ENCODE results near the gene CHCHD3. TPM values are rescaled to one million over a fixed set of nuclear protein-coding genes. Genes with fewer than 3 reads are reported as not detected.

The CHCHD3 gene
- total and polyA plus RNA-seq, 3 experiments from 2014 or later = 59.1 to 87.6 (median 86.9) TPM

DNA sequence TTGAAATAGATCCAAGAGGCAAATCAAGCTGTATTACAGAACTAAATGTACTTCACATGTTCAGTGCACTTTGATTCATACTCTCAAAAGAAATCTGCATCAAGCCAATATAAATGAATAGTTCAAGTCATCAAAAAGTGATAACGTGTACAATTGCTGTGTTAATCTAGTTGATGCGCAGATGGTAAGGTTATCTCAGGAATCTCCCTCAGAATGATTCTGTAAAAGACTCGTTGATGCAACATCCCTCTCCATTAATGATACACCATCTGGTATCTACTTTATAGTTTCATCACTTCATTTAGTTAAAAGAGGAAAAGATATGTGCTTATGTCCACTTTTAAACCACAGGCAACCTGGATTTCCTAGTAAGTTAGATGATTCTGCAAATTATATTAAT is 200.6 kb downstream of the CHCHD3 start:
- no peak for DNase-seq
- Histone ChIP-seq H3K4me3 (ENCODE audit: low read length) (no peak overlapping the region), H3K27ac (ENCODE audit: low read depth, low read length) (no peak overlapping the region), H3K27me3 (ENCODE audit: insufficient read depth, low read length, poor library complexity, severe bottlenecking) (no peaks in the 10 kb centered on the region), H3K36me3 (ENCODE audit: insufficient read depth, low read length) (no peaks in the 10 kb centered on the region), H3K9me3 (ENCODE audit: low read length) (no peaks in the 10 kb centered on the region), H3K4me1 (ENCODE audit: insufficient read depth, low read length) (peaks cover 17% of the 10 kb centered on the region)
- H3K9me3 Mint-ChIP-seq = no peaks in the 10 kb centered on the region
- H3K4me3 Mint-ChIP-seq = no peak overlapping the region
- no peaks in the 10 kb centered on the region for H3K27me3 Mint-ChIP-seq
- CTCF ChIA-PET = no interaction called here
- H3K36me3 Mint-ChIP-seq = peaks cover 0 to 16% (median 11%) of the 10 kb centered on the region in 3 donors
- peaks cover 23 to 38% (median 31%) of the 10 kb centered on the region in 3 donors for H3K4me1 Mint-ChIP-seq
- POLR2A ChIA-PET = no interaction called here
- no peak overlapping the region for H3K27ac Mint-ChIP-seq

DNA sequence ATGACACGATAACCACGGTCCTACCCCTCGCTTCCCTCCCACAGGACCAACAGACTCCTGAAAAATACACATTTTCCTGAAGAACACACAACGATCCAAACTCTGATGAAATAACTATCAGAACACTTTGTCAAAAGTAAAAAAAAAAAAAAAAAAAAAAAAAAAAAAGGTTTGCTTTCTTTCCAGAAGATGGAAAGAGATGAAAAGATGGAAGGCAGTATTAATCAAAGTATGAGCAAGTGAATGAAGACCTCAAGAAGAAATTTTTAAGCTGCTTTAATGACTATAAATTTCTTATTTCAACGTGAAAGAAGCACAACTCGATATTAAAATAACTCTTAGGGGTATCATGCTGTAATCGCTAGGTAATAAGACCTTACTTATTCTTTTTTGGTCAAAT is 202.3 kb downstream of the CHCHD3 start:
- no peaks in the 10 kb centered on the region for H3K27me3 Mint-ChIP-seq
- H3K4me1 Mint-ChIP-seq = peaks cover 23 to 36% (median 31%) of the 10 kb centered on the region in 3 donors
- H3K9me3 ChIP-seq (ENCODE audit: low read length) = no peaks in the 10 kb centered on the region
- ChIA-PET CTCF (no interaction called here), POLR2A (no interaction called here)
- H3K27ac ChIP-seq (ENCODE audit: low read depth, low read length) = no peak overlapping the region
- no peak for DNase-seq
- H3K36me3 ChIP-seq (ENCODE audit: insufficient read depth, low read length) = no peaks in the 10 kb centered on the region
- no peak overlapping the region for H3K4me3 ChIP-seq (ENCODE audit: low read length)
- no peak overlapping the region for H3K27ac Mint-ChIP-seq
- H3K36me3 Mint-ChIP-seq = peaks cover under 1 to 11% (median 10%) of the 10 kb centered on the region in 3 donors
- no peak overlapping the region for H3K4me3 Mint-ChIP-seq
- H3K4me1 ChIP-seq (ENCODE audit: insufficient read depth, low read length) = peaks cover 17% of the 10 kb centered on the region
- no peaks in the 10 kb centered on the region for H3K27me3 ChIP-seq (ENCODE audit: insufficient read depth, low read length, poor library complexity, severe bottlenecking)
- H3K9me3 Mint-ChIP-seq = no peaks in the 10 kb centered on the region

DNA sequence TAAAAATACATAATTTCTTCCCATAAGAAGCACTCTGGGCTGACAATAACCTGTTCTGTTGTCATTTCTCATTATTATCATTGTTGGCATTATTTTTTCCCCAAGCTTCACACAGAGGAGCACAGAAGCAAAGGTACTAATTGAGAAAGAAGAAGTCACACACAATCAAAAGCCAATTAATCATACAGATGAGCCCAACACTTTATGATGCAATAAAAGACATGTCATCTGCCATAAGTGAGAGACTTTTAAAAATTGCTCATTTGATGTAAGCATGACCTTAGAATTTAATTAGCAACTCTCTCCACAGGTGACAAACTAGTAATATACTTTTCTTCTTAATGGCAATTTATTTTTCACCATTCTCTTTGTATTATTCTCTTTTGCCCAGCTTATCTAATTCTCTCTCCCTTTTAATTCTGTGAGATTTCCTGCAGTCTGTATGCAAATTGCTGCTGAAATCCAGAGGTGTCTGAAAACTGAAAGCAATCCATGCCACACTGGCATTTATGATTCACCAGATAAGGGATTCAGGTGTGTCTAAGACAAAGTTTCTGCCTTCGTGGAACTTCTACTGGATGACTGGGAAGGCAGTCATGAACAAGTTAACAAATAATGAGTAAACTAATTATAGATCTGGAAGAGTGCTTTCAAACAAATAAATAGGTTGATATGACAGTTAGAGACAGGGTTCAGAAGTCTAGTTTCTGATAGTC is 203.5 kb downstream of the CHCHD3 start:
- DNase-seq = no peak
- CTCF ChIA-PET = interaction anchor here (0.8 kb wide), 1 partner anchor 21 kb away, joined by 3 read pairs; no protein-coding TSS in a partner anchor
- H3K36me3 Mint-ChIP-seq = peaks cover 8 to 11% (median 10%) of the 10 kb centered on the region in 3 donors
- H3K4me3 Mint-ChIP-seq = no peak overlapping the region
- no peak overlapping the region for H3K4me3 ChIP-seq (ENCODE audit: low read length)
- H3K27ac Mint-ChIP-seq = peak overlapping the region in 1 of 8 donors; percentile 26
- POLR2A ChIA-PET = no interaction called here
- H3K27me3 Mint-ChIP-seq = no peaks in the 10 kb centered on the region
- peaks cover 10% of the 10 kb centered on the region for H3K4me1 ChIP-seq (ENCODE audit: insufficient read depth, low read length)
- H3K36me3 ChIP-seq (ENCODE audit: insufficient read depth, low read length) = no peaks in the 10 kb centered on the region
- peaks cover 13 to 23% (median 21%) of the 10 kb centered on the region in 3 donors for H3K4me1 Mint-ChIP-seq
- H3K9me3 Mint-ChIP-seq = no peaks in the 10 kb centered on the region
- H3K27ac ChIP-seq (ENCODE audit: low read depth, low read length) = no peak overlapping the region
- no peaks in the 10 kb centered on the region for H3K27me3 ChIP-seq (ENCODE audit: insufficient read depth, low read length, poor library complexity, severe bottlenecking)
- no peaks in the 10 kb centered on the region for H3K9me3 ChIP-seq (ENCODE audit: low read length)

DNA sequence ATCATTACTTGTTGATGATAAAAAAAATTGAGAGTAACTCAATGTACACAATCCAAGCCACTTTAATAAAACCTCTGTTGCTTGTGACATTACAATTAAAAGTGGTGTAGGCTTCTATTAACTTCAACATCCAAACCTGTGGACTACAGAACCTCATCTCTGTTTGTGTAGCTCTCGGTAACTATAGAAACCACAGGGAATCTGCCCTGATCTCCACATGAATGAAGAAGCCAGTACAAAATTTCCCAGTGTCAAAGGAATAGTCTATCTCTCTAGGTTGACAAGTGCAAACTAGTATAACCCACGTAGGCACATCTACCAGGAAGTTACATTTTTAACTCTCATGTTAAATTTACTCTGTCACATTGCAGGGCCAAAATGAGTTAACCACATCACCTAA is 204.3 kb downstream of the CHCHD3 start:
- H3K9me3 Mint-ChIP-seq = no peaks in the 10 kb centered on the region
- Histone ChIP-seq H3K9me3 (ENCODE audit: low read length) (no peaks in the 10 kb centered on the region), H3K4me1 (ENCODE audit: insufficient read depth, low read length) (peaks cover 2% of the 10 kb centered on the region), H3K4me3 (ENCODE audit: low read length) (no peak overlapping the region), H3K36me3 (ENCODE audit: insufficient read depth, low read length) (no peaks in the 10 kb centered on the region), H3K27me3 (ENCODE audit: insufficient read depth, low read length, poor library complexity, severe bottlenecking) (no peaks in the 10 kb centered on the region), H3K27ac (ENCODE audit: low read depth, low read length) (no peak overlapping the region)
- H3K4me3 Mint-ChIP-seq = no peak overlapping the region
- ChIA-PET POLR2A (no interaction called here), CTCF (interaction anchor here (0.8 kb wide), 1 partner anchor 22 kb away, joined by 3 read pairs; no protein-coding TSS in a partner anchor)
- no peak for DNase-seq
- H3K27me3 Mint-ChIP-seq = no peaks in the 10 kb centered on the region
- peaks cover 8 to 11% (median 10%) of the 10 kb centered on the region in 3 donors for H3K36me3 Mint-ChIP-seq
- H3K27ac Mint-ChIP-seq = no peak overlapping the region
- peaks cover 5 to 15% (median 13%) of the 10 kb centered on the region in 3 donors for H3K4me1 Mint-ChIP-seq

DNA sequence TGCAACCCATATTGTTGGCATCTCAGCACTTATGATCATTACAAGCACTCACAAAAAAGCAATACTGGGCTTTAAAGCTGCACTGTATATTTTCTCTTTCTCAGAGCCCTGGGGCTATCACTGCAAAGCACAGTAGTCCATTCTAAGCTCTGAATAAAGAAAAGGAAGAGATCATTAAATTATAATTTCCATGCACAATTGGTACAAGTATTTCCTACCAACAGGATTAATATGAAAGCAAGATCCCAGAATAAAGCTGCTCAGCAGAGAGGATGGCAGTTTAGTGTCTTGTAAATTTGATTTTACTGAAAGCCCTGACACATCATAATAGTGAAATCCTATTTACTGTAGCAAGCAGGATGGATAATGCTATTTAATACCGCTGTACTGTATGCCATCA is 205.3 kb downstream of the CHCHD3 start:
- no peaks in the 10 kb centered on the region for H3K36me3 ChIP-seq (ENCODE audit: insufficient read depth, low read length)
- no peaks in the 10 kb centered on the region for H3K9me3 ChIP-seq (ENCODE audit: low read length)
- H3K9me3 Mint-ChIP-seq = no peaks in the 10 kb centered on the region
- no peak overlapping the region for H3K4me3 ChIP-seq (ENCODE audit: low read length)
- H3K36me3 Mint-ChIP-seq = peaks cover 8 to 17% (median 15%) of the 10 kb centered on the region in 3 donors
- H3K4me1 ChIP-seq (ENCODE audit: insufficient read depth, low read length) = no peaks in the 10 kb centered on the region
- H3K27me3 ChIP-seq (ENCODE audit: insufficient read depth, low read length, poor library complexity, severe bottlenecking) = no peaks in the 10 kb centered on the region
- no peak overlapping the region for H3K27ac Mint-ChIP-seq
- peaks cover 0 to 9% (median 6%) of the 10 kb centered on the region in 3 donors for H3K4me1 Mint-ChIP-seq
- DNase-seq = no peak
- no peaks in the 10 kb centered on the region for H3K27me3 Mint-ChIP-seq
- POLR2A ChIA-PET = no interaction called here
- H3K27ac ChIP-seq (ENCODE audit: low read depth, low read length) = no peak overlapping the region
- CTCF ChIA-PET = interaction anchor here (0.7 kb wide), 1 partner anchor 27 kb away, joined by 3 read pairs; no protein-coding TSS in a partner anchor
- H3K4me3 Mint-ChIP-seq = no peak overlapping the region

DNA sequence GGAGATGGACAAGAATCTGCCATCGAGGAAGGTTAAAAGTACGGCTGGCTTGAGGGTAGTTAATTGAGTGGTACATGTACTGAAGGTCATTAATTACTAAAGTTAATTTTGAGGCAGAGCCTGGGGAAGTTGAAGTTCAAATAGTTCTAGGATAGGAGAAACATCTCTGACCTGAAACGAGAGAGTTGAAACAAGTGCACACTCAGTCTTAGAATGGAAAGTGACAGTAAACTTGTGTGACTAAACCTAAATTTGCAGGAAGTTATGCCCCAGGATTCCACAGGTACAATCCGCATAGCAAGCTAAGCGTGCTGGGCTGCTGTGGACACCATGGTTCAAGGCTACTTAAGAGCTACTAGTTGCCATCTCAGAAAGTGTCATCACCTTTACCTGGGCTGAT is 209.9 kb downstream of the CHCHD3 start:
- H3K27ac Mint-ChIP-seq = no peak overlapping the region
- H3K9me3 Mint-ChIP-seq = no peaks in the 10 kb centered on the region
- Histone ChIP-seq H3K27ac (ENCODE audit: low read depth, low read length) (no peak overlapping the region), H3K27me3 (ENCODE audit: insufficient read depth, low read length, poor library complexity, severe bottlenecking) (no peaks in the 10 kb centered on the region), H3K4me3 (ENCODE audit: low read length) (no peak overlapping the region), H3K4me1 (ENCODE audit: insufficient read depth, low read length) (no peaks in the 10 kb centered on the region), H3K9me3 (ENCODE audit: low read length) (no peaks in the 10 kb centered on the region), H3K36me3 (ENCODE audit: insufficient read depth, low read length) (no peaks in the 10 kb centered on the region)
- DNase-seq = no peak
- peaks cover 4 to 17% (median 6%) of the 10 kb centered on the region in 3 donors for H3K4me1 Mint-ChIP-seq
- no peak overlapping the region for H3K4me3 Mint-ChIP-seq
- CTCF ChIA-PET = no interaction called here
- POLR2A ChIA-PET = no interaction called here
- no peaks in the 10 kb centered on the region for H3K27me3 Mint-ChIP-seq
- peaks cover 8 to 24% (median 10%) of the 10 kb centered on the region in 3 donors for H3K36me3 Mint-ChIP-seq

DNA sequence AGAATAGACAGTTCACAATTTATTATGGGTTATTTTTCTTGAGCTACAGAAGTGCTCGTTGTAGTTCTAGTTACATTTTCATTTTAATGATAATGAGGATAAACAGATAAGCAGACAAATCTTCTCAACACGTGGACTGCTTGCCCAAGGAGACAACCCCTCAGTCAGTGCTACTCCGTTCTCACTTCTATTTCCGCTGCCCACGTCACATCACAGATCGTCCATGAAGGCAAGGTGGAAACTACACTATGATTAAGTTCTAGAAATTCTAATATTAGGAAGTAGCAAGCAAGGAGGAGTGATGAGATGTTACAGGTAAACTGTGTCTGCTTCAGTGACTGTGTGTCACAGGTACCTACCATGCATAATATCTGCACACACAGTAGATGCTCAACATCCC is 210.5 kb downstream of the CHCHD3 start:
- Mint-ChIP-seq H3K4me1 (peaks cover 4 to 17% (median 6%) of the 10 kb centered on the region in 3 donors), H3K27me3 (no peaks in the 10 kb centered on the region), H3K36me3 (peaks cover 8 to 26% (median 10%) of the 10 kb centered on the region in 3 donors), H3K27ac (no peak overlapping the region), H3K9me3 (no peaks in the 10 kb centered on the region), H3K4me3 (no peak overlapping the region)
- H3K4me1 ChIP-seq (ENCODE audit: insufficient read depth, low read length) = no peaks in the 10 kb centered on the region
- no peak overlapping the region for H3K27ac ChIP-seq (ENCODE audit: low read depth, low read length)
- H3K36me3 ChIP-seq (ENCODE audit: insufficient read depth, low read length) = no peaks in the 10 kb centered on the region
- no peaks in the 10 kb centered on the region for H3K27me3 ChIP-seq (ENCODE audit: insufficient read depth, low read length, poor library complexity, severe bottlenecking)
- no peaks in the 10 kb centered on the region for H3K9me3 ChIP-seq (ENCODE audit: low read length)
- POLR2A ChIA-PET = no interaction called here
- CTCF ChIA-PET = no interaction called here
- H3K4me3 ChIP-seq (ENCODE audit: low read length) = no peak overlapping the region
- no peak for DNase-seq

DNA sequence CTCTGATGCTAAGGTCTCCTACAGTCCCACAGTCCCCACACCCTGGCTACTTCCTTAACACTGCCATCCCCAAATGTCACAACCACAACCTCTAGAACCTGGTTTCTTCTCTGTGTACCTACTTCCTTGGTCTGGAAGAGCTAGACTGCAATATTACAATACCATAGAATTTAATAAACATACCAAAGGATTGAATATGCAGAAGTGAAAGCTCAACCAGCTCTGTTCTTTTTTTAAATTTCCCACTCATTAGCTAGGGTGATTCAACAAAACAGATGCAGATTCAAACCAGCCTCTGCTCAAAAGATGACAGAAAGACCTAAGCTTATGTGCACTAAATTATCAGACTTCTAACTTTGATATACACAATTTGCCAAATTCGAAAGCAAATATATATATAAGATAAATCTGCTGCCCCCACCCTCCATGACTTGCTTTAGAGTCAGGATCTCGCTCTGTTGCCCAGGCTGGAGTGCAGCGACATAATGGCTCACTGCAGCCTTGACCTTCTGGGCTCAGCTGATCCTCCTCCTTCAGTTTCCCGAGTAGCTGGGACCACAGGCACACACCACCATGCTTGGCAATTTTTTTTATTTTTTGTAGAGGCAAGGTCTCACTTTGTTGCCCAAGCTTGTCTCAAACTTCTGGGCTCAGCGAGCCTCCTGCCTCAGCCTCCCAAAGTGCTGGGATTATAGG is 212.6 kb downstream of the CHCHD3 start:
- H3K4me1 Mint-ChIP-seq = peaks cover 6 to 24% (median 11%) of the 10 kb centered on the region in 3 donors
- no peaks in the 10 kb centered on the region for H3K27me3 ChIP-seq (ENCODE audit: insufficient read depth, low read length, poor library complexity, severe bottlenecking)
- H3K4me1 ChIP-seq (ENCODE audit: insufficient read depth, low read length) = no peaks in the 10 kb centered on the region
- H3K4me3 Mint-ChIP-seq = no peak overlapping the region
- H3K36me3 Mint-ChIP-seq = peaks cover 12 to 25% (median 17%) of the 10 kb centered on the region in 3 donors
- H3K4me3 ChIP-seq (ENCODE audit: low read length) = no peak overlapping the region
- peak overlapping the region in 1 of 8 donors; percentile 33 for H3K27ac Mint-ChIP-seq
- no peaks in the 10 kb centered on the region for H3K9me3 Mint-ChIP-seq
- H3K27me3 Mint-ChIP-seq = no peaks in the 10 kb centered on the region
- H3K36me3 ChIP-seq (ENCODE audit: insufficient read depth, low read length) = no peaks in the 10 kb centered on the region
- ChIA-PET CTCF (no interaction called here), POLR2A (no interaction called here)
- no peaks in the 10 kb centered on the region for H3K9me3 ChIP-seq (ENCODE audit: low read length)
- no peak for DNase-seq
- no peak overlapping the region for H3K27ac ChIP-seq (ENCODE audit: low read depth, low read length)

Measured in CD8-positive, alpha-beta memory T cell (primary cell).